Fibroblast of lung (primary cell): Measurements from ENCODE around the gene LMNTD2.

ENCODE experiments used
- EZH2 ChIP-seq: IDR thresholded peaks from 2 replicates; pipeline ENCODE4 v1.5.1; 2012; ENCODE audit warnings: low read length, control low read depth, mild to moderate bottlenecking; ENCODE audit errors: missing control alignments
- TF ChIP-seq, protein P1 (sequence below), 2 donors: IDR thresholded peaks in 1 of 2; conservative IDR thresholded peaks in 1 of 2; 1 replicate in 1 of 2; 2 replicates in 1 of 2; pipeline ENCODE4 v1.5.1; 2011 to 2012; ENCODE audit warnings: low read length in 2 of 2, control low read depth in 1 of 2, inconsistent platforms in 1 of 2, low read depth in 1 of 2, mild to moderate bottlenecking in 1 of 2

DNA sequence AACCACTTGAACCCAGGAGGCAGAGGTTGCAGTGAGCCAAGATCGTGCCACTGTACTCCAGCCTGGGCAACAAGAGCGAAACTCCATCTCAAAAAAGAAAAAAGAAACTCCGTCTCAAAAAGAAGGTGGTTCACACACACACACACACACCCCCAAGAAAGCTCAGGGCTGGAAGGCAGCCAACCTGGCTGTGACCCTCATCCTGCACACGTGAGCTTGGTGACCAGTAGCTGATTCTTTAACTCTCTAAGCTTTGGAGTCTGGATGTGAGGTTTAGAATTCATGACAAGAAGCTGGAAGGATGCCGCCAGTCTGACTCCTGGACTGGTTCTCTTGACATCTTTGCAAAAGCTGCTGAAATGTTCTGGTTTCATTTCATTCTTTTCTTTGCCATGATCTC is 51.6 kb downstream of the LMNTD2 start:
- TF ChIP-seq, protein P1, sequence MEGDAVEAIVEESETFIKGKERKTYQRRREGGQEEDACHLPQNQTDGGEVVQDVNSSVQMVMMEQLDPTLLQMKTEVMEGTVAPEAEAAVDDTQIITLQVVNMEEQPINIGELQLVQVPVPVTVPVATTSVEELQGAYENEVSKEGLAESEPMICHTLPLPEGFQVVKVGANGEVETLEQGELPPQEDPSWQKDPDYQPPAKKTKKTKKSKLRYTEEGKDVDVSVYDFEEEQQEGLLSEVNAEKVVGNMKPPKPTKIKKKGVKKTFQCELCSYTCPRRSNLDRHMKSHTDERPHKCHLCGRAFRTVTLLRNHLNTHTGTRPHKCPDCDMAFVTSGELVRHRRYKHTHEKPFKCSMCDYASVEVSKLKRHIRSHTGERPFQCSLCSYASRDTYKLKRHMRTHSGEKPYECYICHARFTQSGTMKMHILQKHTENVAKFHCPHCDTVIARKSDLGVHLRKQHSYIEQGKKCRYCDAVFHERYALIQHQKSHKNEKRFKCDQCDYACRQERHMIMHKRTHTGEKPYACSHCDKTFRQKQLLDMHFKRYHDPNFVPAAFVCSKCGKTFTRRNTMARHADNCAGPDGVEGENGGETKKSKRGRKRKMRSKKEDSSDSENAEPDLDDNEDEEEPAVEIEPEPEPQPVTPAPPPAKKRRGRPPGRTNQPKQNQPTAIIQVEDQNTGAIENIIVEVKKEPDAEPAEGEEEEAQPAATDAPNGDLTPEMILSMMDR (conservative IDR thresholded peaks at IDR 0.05 in 1 of 2, IDR thresholded peaks at IDR 0.05 in 1 of 2; ENCODE audit: low read depth in 1 of 2, low read length in 2 of 2) = no peak
- no peak for TF ChIP-seq EZH2
